ENCODE measurements around the gene CANX. TPM values are rescaled to one million over a fixed set of nuclear protein-coding genes. Genes with fewer than 3 reads are reported as not detected.

CANX gene
- total RNA-seq, 1 experiment from 2014 or later = 766 TPM

GRCh38 chr5:179777909-179778308 lies 79.1 kb downstream of the CANX start:
- no TSS peak for BruUV-seq (replicated peaks)
- peaks cover 9 to 11% of the 10 kb centered on the region in 2 experiments; a peak in 2 of 4 replicates for H3K36me3 ChIP-seq (ENCODE audit: control insufficient read depth in 1 of 2, insufficient read depth in 2 of 2, low read length in 2 of 2)
- H3K27ac ChIP-seq (ENCODE audit: low read depth, low read length) = no peak overlapping the region
- no peak overlapping the region for H3K4me3 ChIP-seq (replicated peaks in 1 of 2; ENCODE audit: low read depth in 1 of 2, low read length in 2 of 2)
- no peaks in the 10 kb centered on the region for H4K20me1 ChIP-seq (ENCODE audit: insufficient read depth)
- POLR2A ChIA-PET = no interaction called here
- no peak for DNase-seq (ENCODE audit: low read depth, low spot score)
- intact Hi-C loops (cut with micrococcal nuclease) = no loop called here
- H2AFZ ChIP-seq (ENCODE audit: low read depth, low read length, poor library complexity, severe bottlenecking) = no peak overlapping the region
- H3K9ac ChIP-seq (ENCODE audit: low read length) = no peak overlapping the region
- no peaks in the 10 kb centered on the region for H3K4me1 ChIP-seq (ENCODE audit: control insufficient read depth in 1 of 2, insufficient read depth in 2 of 2, low read length in 2 of 2)
- no peak for ATAC-seq
- H3K9me2 ChIP-seq (ENCODE audit: insufficient read depth) = no peaks in the 10 kb centered on the region
- H3K79me2 ChIP-seq (ENCODE audit: insufficient read depth, low read length) = no peaks in the 10 kb centered on the region
- H3K9me3 ChIP-seq (ENCODE audit: control insufficient read depth in 1 of 2, insufficient read depth in 1 of 2, low read depth in 1 of 2, low read length in 2 of 2) = no peaks in the 10 kb centered on the region
- CTCF ChIA-PET = no interaction called here
- RAD21 ChIA-PET (ENCODE audit: low non-redundant PET in 1 of 2, low total read pairs in 2 of 2, uncharacterized antibody in 2 of 2, unreplicated experiment in 2 of 2) = interaction anchor here in 1 of 2 experiments (0.6 kb wide), 1 partner anchor 18 kb away, joined by 3 read pairs; no protein-coding TSS in a partner anchor
- no peak overlapping the region for H3K4me2 ChIP-seq (ENCODE audit: low read length)
- TF ChIP-seq POLR2AphosphoS5 (IDR thresholded peaks at IDR 0.05; ENCODE audit: low read depth, low read length) (no peak), CBX3 (IDR thresholded peaks at IDR 0.05; ENCODE audit: low read depth) (no peak), MAX (IDR thresholded peaks at IDR 0.05) (no peak), ZBTB33 (IDR thresholded peaks at IDR 0.05; ENCODE audit: extremely low read depth, insufficient replicate concordance, low read length) (no peak), TCF7L2 (IDR thresholded peaks at IDR 0.05; ENCODE audit: borderline replicate concordance, extremely low read depth, insufficient read depth, insufficient read length) (no peak)
- H3K27me3 ChIP-seq (ENCODE audit: insufficient read depth, low read length) = no peaks in the 10 kb centered on the region

- POLR2A ChIA-PET = no interaction called here
- Histone ChIP-seq H3K27ac (ENCODE audit: low read depth, low read length) (no peak overlapping the region), H3K79me2 (ENCODE audit: insufficient read depth, low read length) (no peaks in the 10 kb centered on the region), H3K9me2 (ENCODE audit: insufficient read depth) (no peaks in the 10 kb centered on the region), H3K27me3 (ENCODE audit: insufficient read depth, low read length) (no peaks in the 10 kb centered on the region), H3K4me3 (replicated peaks in 1 of 2; ENCODE audit: low read depth in 1 of 2, low read length in 2 of 2) (no peak overlapping the region), H3K4me1 (ENCODE audit: control insufficient read depth in 1 of 2, insufficient read depth in 2 of 2, low read length in 2 of 2) (no peaks in the 10 kb centered on the region), H4K20me1 (ENCODE audit: insufficient read depth) (no peaks in the 10 kb centered on the region; the same call in 1 of the 2 replicates), H3K36me3 (ENCODE audit: control insufficient read depth in 1 of 2, insufficient read depth in 2 of 2, low read length in 2 of 2) (peaks cover 5 to 8% of the 10 kb centered on the region in 2 experiments; a peak in 2 of 4 replicates), H3K9ac (ENCODE audit: low read length) (no peak overlapping the region), H2AFZ (ENCODE audit: low read depth, low read length, poor library complexity, severe bottlenecking) (no peak overlapping the region), H3K4me2 (ENCODE audit: low read length) (no peak overlapping the region), H3K9me3 (ENCODE audit: control insufficient read depth in 1 of 2, insufficient read depth in 1 of 2, low read depth in 1 of 2, low read length in 2 of 2) (no peaks in the 10 kb centered on the region)
- CTCF ChIA-PET = no interaction called here
- intact Hi-C loops (cut with micrococcal nuclease) = no loop called here
- TF ChIP-seq ELF1 (IDR thresholded peaks at IDR 0.05; ENCODE audit: borderline replicate concordance, low read depth) = no peak
- TF ChIP-seq CBX3 (IDR thresholded peaks at IDR 0.05; ENCODE audit: low read depth) = no peak
- ATAC-seq (no peak), DNase-seq (ENCODE audit: low read depth, low spot score) (no peak)
- RAD21 ChIA-PET (ENCODE audit: low non-redundant PET in 1 of 2, low total read pairs in 2 of 2, uncharacterized antibody in 2 of 2, unreplicated experiment in 2 of 2) = no interaction called here
- no TSS peak for BruUV-seq (replicated peaks)
Measured at GRCh38 chr5:179778591-179778990, 79.8 kb downstream of the CANX start.

All from HCT116 (cell line).